ENCODE results near the gene ALDH2. TPM values are rescaled to one million over a fixed set of nuclear protein-coding genes. Genes with fewer than 3 reads are reported as not detected.
"Not testable (repeated sequence)": the region's sequence is repeated elsewhere in the genome, so short reads cannot be mapped to it uniquely, and the experiment has no call there.

The ALDH2 gene
- polyA plus RNA-seq, 1 donor from 2014 or later = 11.9 TPM

DNA sequence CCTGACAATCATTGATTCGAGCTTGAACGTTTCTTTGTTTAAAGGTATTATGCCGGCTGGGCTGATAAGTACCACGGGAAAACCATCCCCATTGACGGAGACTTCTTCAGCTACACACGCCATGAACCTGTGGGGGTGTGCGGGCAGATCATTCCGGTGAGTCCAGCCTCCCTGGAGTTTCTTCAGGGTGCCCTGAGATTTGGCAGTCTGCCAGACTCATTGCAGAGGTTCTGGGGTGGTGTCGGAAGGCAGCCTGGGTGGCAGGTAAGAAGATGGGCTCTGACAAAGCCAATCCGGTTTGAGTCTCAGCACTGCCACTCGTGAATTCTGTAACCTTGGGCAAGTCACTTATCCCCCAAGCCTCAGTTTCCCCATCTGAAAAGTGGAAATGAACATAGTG lies 23.0 kb downstream of the ALDH2 start:
- Mint-ChIP-seq H3K36me3 (peaks cover 2% of the 10 kb centered on the region), H3K27ac (no peak overlapping the region), H3K4me1 (peaks cover 0 to 1% (median 0%) of the 10 kb centered on the region in 3 donors), H3K9me3 (no peaks in the 10 kb centered on the region), H3K4me3 (no peak overlapping the region), H3K27me3 (no peaks in the 10 kb centered on the region)

DNA sequence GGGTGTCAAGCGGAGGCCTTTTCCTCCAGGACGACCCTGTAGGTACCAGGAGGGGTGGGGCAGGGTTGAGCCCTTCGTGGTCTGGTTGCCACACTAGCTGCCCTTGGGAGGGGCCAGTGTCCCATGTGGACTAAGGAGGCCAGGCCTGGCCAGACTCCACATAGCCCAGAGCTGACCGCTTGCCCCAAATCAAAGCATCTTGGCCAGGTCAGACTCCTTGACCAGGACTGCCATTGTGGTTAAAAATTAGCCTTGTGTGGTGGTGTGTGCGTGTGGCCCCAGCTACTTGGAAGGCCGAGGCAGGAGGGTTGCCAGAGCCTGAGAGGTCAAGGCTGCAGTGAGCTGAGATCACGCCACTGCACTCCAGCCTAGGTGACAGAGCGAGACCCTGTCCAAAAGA lies 24.8 kb downstream of the ALDH2 start:
- peaks cover 0 to 1% (median 0%) of the 10 kb centered on the region in 3 donors for H3K4me1 Mint-ChIP-seq
- peaks cover 4% of the 10 kb centered on the region for H3K36me3 Mint-ChIP-seq
- H3K27me3 Mint-ChIP-seq = no peaks in the 10 kb centered on the region
- no peak overlapping the region for H3K4me3 Mint-ChIP-seq
- no peak overlapping the region for H3K27ac Mint-ChIP-seq
- H3K9me3 Mint-ChIP-seq = no peaks in the 10 kb centered on the region

DNA sequence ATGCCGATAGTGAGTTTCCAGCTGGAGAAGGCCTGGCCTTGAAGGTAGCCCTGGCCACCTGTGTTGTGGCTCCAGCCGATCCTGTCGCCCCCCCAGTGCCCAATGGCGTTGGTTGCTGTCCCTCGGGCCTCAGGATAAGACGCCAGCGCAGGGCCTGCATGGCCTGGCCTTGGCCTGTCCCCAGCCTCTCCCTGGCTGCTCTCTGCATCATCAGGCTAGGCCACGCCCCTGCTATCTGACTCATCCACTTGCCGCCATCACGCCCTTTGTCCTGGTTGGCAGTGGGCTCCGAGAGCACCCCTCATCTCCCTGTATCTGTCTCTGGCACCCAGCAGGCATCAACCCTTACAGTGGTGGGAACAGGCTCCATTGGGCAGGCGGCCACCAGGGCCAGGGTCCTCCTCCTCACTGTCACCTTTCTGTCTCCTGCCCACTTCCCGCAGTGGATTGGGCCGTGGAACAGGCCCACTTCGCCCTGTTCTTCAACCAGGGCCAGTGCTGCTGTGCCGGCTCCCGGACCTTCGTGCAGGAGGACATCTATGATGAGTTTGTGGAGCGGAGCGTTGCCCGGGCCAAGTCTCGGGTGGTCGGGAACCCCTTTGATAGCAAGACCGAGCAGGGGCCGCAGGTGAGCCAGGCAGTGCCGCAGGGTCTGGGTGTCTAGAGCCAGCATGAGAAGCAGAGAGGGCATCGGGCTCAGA lies 25.6 kb downstream of the ALDH2 start:
- H3K27me3 Mint-ChIP-seq = no peaks in the 10 kb centered on the region
- H3K27ac Mint-ChIP-seq = no peak overlapping the region
- H3K9me3 Mint-ChIP-seq = no peaks in the 10 kb centered on the region
- H3K4me1 Mint-ChIP-seq = peaks cover 0 to 1% (median 0%) of the 10 kb centered on the region in 3 donors
- peaks cover 4% of the 10 kb centered on the region for H3K36me3 Mint-ChIP-seq
- peak overlapping the region in 1 of 4 donors; percentile 18 for H3K4me3 Mint-ChIP-seq

DNA sequence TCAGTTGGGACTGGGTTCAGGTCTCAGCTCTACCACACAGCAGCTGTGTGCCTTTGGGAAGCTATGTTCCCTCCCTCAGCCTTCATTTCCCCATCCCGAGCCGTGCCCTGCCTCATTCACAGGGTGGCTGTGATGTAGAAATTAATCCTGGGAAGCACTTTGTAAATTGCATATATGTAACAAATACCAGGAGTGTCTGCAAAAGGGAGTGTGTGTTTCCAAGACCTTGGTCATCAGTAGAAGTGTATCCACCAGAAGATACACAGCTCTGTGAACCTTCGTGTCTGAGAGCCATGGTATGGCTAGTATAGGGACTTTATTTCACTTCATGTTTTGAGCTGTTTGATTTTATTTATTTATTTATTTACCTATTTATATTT lies 26.1 kb downstream of the ALDH2 start:
- Mint-ChIP-seq H3K9me3 (no peaks in the 10 kb centered on the region), H3K36me3 (peaks cover 4% of the 10 kb centered on the region), H3K27me3 (no peaks in the 10 kb centered on the region), H3K4me3 (no peak overlapping the region), H3K27ac (no peak overlapping the region), H3K4me1 (peaks cover 0 to 1% (median 0%) of the 10 kb centered on the region in 3 donors)

DNA sequence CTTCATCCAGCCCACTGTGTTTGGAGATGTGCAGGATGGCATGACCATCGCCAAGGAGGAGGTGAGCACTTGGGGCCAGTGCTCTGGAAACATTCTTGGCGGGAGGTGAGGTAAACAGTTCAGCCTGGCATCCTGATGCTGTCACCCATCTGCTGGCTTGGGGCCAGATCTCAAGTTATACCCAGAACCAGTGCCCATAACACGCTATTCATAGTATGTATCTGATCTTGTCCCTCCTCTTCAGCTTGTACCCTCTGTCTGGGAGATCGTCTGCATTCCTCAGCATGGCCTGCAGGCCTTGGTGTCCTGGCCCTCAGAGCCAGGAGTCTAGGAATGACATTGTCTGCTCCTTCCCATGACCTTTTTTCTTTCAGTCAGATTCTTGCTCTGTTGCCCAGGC lies 31.4 kb downstream of the ALDH2 start:
- Mint-ChIP-seq H3K27ac (no peak overlapping the region), H3K9me3 (no peaks in the 10 kb centered on the region), H3K4me3 (no peak overlapping the region), H3K36me3 (peaks cover 8% of the 10 kb centered on the region), H3K27me3 (no peaks in the 10 kb centered on the region), H3K4me1 (no peaks in the 10 kb centered on the region)

DNA sequence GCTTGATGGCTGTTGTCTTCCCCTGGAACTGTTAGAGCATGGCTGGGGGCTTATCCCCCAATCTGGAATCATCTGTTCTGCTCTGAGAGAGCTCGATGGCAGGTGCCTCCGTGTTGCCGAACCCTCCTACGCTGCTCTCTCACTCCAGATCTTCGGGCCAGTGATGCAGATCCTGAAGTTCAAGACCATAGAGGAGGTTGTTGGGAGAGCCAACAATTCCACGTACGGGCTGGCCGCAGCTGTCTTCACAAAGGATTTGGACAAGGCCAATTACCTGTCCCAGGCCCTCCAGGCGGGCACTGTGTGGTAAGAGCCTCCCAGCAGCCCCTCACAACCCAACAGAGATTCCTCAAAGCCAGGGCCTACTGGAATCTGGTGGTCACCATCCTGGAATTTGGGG lies 33.0 kb downstream of the ALDH2 start:
- H3K4me1 Mint-ChIP-seq = no peaks in the 10 kb centered on the region
- H3K36me3 Mint-ChIP-seq = peaks cover 8% of the 10 kb centered on the region
- no peaks in the 10 kb centered on the region for H3K9me3 Mint-ChIP-seq
- H3K4me3 Mint-ChIP-seq = no peak overlapping the region
- no peak overlapping the region for H3K27ac Mint-ChIP-seq
- no peaks in the 10 kb centered on the region for H3K27me3 Mint-ChIP-seq

DNA sequence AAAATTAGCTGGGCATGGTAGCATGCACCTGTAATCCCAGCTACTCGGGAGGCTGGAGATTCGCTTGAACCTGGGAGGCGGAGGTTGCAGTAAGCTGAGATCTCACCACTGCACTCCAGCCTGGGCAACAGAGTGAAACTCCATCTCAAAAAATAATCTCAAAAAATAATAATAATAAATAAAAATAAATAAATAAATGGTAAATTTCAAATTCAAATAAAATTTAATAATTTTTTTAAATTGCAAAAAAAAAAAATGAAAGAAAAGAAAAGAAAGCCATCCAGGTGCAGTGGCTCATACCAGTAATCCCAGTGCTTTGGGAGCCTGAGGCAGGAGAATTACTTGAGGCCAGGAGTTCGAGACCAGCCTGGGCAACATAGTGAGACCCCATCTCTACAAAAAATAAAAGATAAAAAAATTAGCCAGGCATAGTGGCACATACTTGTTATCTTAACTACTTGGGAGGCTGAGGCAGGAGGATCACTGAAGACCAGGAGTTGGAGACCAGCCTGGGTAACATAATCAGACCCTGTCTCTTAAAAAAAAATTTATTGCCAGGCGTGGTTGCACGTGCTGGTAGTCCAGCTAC lies 36.4 kb downstream of the ALDH2 start:
- Mint-ChIP-seq H3K4me3 (no peak overlapping the region), H3K36me3 (peaks cover 4% of the 10 kb centered on the region), H3K27ac (no peak overlapping the region), H3K27me3 (no peaks in the 10 kb centered on the region), H3K4me1 (no peaks in the 10 kb centered on the region), H3K9me3 (no peaks in the 10 kb centered on the region)

DNA sequence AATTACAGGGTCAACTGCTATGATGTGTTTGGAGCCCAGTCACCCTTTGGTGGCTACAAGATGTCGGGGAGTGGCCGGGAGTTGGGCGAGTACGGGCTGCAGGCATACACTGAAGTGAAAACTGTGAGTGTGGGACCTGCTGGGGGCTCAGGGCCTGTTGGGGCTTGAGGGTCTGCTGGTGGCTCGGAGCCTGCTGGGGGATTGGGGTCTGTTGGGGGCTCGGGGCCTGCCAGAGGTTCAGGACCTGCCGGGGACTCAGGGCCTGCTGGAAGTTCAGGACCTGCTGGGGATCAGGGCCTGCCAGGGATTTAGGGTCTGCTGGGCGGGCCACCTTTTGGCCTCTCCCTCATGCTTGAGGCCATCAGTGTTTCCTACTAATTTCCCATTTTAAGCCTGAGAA lies 37.1 kb downstream of the ALDH2 start:
- Mint-ChIP-seq H3K27me3 (no peaks in the 10 kb centered on the region), H3K9me3 (no peaks in the 10 kb centered on the region), H3K4me3 (no peak overlapping the region), H3K36me3 (peaks cover 4% of the 10 kb centered on the region), H3K4me1 (no peaks in the 10 kb centered on the region), H3K27ac (no peak overlapping the region)

DNA sequence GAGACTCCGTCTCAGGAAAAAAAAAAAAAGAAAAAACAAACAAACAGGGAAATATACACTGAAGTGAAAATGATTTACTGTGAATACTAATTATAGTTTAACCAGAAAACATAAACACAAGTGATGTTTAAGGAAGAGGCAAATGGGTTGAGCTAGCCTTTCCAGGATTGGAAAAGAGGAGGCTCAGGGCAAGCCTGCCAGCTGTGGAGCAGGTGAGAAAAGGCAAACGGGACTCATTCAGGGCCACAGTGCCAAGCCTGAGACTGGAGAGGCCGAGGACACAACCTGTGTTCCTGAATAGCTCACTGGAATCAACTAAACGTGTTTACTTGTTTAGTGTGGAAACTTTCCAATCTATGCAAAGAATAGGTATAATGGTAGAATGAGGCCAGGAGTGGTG lies 39.6 kb downstream of the ALDH2 start:
- no peak overlapping the region for H3K4me3 Mint-ChIP-seq
- H3K36me3 Mint-ChIP-seq = no peaks in the 10 kb centered on the region
- no peaks in the 10 kb centered on the region for H3K4me1 Mint-ChIP-seq
- no peaks in the 10 kb centered on the region for H3K9me3 Mint-ChIP-seq
- H3K27ac Mint-ChIP-seq = no peak overlapping the region
- H3K27me3 Mint-ChIP-seq = no peaks in the 10 kb centered on the region

DNA sequence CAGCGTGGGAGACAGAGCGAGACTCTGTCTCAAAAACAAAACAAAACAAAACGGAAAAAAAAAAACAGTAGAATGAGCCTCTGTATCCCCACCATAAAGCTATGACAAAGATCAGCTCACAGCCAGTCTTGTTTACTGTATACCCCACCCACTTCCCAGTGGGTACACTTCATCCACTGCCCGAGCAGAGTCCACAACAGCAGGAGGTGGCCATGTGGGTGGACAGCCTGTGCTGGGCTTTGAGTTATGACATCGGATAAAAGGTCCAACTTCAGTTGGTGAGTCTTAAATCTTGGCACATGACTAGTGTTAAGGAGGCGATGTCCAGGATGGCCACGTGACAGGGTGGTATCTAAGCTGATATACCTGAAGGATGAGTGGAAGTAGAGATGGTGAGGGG lies 40.5 kb downstream of the ALDH2 start:
- no peaks in the 10 kb centered on the region for H3K36me3 Mint-ChIP-seq
- no peaks in the 10 kb centered on the region for H3K9me3 Mint-ChIP-seq
- H3K27me3 Mint-ChIP-seq = no peaks in the 10 kb centered on the region
- H3K4me3 Mint-ChIP-seq = no peak overlapping the region
- H3K4me1 Mint-ChIP-seq = no peaks in the 10 kb centered on the region
- peak overlapping the region in 1 of 3 donors; percentile 12 for H3K27ac Mint-ChIP-seq

DNA sequence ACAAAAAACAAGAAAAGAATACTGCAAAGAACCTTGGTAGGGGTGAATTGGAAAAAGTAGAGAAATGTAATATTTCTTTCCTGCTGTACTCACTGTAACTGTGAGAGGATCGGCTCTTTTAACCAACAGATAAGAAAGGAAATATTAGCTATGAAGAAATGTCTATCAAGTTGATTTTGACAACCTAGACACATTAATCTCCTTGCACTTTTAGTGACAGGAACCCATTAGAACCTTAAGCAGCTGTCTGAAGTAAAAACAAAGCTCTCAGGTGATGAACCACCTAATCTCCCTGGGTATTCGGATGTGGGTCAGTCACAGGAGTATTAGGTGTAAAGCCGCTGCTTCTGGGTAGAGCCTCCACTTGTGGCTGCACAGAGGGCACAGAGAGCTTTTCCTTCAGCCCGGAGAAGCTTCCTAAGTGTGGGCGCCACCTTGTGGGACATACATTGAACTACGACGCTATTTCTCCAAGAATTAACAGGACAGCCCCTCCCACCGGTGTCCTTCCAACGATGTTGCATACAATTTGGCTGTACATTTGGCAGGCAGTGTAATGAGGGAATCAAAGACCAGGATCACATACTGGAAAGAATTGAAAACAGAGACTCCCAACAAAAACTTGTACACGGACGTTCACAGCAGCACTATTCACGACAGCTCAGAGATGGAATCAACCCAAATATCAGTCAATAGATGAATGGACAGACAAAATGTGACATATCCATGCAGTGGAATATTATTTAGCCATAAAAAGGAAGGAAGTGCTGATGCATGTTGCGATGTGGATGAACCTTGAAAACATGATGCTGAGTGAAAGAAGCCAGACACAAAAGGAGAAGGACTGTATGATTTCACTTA lies 46.4 kb downstream of the ALDH2 start:
- no peak overlapping the region for H3K27ac Mint-ChIP-seq
- H3K4me3 Mint-ChIP-seq = no peak overlapping the region

DNA sequence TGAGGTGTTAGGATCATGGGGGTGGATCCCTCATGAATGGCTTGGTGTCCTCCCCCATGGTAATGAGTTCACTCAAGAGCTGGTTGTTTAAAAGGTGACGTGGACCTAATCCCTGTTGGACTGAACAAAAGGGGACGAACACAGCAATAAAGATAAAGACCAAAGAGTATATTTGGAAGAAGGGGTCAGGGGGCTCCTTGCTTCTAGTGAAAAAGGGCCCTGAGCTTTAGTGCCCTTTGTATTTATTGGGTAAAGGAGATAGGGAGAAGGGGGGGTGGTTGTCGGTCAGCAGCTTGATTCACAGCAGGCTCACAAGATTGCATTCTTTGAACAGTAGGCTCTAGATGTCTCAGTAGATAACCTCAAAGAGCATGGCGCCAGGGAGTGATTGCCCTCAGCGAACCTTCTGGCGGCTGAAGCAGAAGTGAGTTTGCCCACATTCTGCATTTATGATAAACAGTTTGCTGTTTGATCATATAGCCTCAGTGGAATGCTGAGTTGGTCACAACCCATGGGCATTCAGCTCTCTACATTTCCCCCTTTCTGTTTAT lies 49.4 kb downstream of the ALDH2 start:
- Mint-ChIP-seq H3K36me3 (no peaks in the 10 kb centered on the region), H3K4me3 (no peak overlapping the region), H3K27me3 (peaks cover 2% of the 10 kb centered on the region), H3K4me1 (peaks cover 5 to 6% (median 6%) of the 10 kb centered on the region in 3 donors), H3K27ac (no peak overlapping the region), H3K9me3 (no peaks in the 10 kb centered on the region)

More for the DNA sequence above, 46.4 kb downstream of the ALDH2 start:
- H3K36me3 Mint-ChIP-seq = no peaks in the 10 kb centered on the region
- H3K9me3 Mint-ChIP-seq = no peaks in the 10 kb centered on the region
- H3K27me3 Mint-ChIP-seq = peaks cover 1% of the 10 kb centered on the region
- peaks cover 5 to 6% (median 6%) of the 10 kb centered on the region in 3 donors for H3K4me1 Mint-ChIP-seq

DNA sequence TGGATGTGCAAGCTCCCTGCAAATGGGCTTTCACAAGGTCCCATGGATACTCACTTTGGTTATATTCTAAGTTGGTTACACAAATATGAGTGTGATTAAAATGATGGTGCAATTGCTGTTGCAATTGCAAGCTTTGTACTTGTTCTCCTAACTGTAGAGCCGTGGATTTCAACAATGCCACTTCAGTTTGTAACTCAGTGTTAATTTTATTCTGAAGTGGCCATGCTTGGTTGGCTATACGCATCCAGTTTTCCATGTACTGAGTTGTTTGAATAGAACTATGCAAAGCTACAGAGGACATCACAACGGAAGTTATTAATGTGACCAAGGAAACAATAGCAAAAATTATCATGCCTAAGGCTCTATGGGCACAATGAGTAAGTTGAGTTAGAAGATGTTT lies 50.2 kb downstream of the ALDH2 start:
- H3K27ac Mint-ChIP-seq, H3K4me3 Mint-ChIP-seq: not testable (repeated sequence)

DNA sequence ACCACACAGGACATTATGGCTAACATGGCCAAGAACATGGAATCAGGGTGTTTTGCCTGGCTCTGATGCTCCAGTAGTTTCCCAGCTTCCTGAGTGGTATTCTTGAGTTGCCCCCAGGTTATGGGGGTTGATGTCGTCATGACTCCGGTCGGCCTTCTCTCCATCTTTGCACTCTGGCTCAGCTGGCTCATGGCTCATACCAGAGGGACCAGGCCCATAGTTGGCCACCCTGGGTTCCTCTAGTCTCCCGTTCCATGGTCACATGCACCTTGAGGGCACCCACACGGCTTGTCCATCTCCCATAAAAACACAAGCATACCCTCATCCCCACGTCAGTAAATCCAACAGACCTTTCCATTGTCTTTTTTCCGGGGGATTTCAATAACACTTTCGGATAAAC lies 51.6 kb downstream of the ALDH2 start:
- Mint-ChIP-seq H3K4me1 (peaks cover under 1 to 1% (median 1%) of the 10 kb centered on the region in 3 donors), H3K4me3 (no peak overlapping the region), H3K27ac (no peak overlapping the region), H3K27me3 (peaks cover 6% of the 10 kb centered on the region), H3K9me3 (no peaks in the 10 kb centered on the region), H3K36me3 (no peaks in the 10 kb centered on the region)

More for the DNA sequence above, 50.2 kb downstream of the ALDH2 start:
- not testable (repeated sequence) for H3K27me3 Mint-ChIP-seq, H3K36me3 Mint-ChIP-seq, H3K4me1 Mint-ChIP-seq, H3K9me3 Mint-ChIP-seq
